HG03097 (cell line): ENCODE data around the gene CAMSAP1.
"Not testable (repeated sequence)": the region's sequence is repeated elsewhere in the genome, so short reads cannot be mapped to it uniquely, and the experiment has no call there.

Source experiments
- ATAC-seq: cut with Tn5 transposase; IDR thresholded peaks from one replicate; pipeline ENCODE4 v1.9.1; 2021; ENCODE audit not compliant: unreplicated experiment, low FRiP score

The CAMSAP1 gene, protein sequence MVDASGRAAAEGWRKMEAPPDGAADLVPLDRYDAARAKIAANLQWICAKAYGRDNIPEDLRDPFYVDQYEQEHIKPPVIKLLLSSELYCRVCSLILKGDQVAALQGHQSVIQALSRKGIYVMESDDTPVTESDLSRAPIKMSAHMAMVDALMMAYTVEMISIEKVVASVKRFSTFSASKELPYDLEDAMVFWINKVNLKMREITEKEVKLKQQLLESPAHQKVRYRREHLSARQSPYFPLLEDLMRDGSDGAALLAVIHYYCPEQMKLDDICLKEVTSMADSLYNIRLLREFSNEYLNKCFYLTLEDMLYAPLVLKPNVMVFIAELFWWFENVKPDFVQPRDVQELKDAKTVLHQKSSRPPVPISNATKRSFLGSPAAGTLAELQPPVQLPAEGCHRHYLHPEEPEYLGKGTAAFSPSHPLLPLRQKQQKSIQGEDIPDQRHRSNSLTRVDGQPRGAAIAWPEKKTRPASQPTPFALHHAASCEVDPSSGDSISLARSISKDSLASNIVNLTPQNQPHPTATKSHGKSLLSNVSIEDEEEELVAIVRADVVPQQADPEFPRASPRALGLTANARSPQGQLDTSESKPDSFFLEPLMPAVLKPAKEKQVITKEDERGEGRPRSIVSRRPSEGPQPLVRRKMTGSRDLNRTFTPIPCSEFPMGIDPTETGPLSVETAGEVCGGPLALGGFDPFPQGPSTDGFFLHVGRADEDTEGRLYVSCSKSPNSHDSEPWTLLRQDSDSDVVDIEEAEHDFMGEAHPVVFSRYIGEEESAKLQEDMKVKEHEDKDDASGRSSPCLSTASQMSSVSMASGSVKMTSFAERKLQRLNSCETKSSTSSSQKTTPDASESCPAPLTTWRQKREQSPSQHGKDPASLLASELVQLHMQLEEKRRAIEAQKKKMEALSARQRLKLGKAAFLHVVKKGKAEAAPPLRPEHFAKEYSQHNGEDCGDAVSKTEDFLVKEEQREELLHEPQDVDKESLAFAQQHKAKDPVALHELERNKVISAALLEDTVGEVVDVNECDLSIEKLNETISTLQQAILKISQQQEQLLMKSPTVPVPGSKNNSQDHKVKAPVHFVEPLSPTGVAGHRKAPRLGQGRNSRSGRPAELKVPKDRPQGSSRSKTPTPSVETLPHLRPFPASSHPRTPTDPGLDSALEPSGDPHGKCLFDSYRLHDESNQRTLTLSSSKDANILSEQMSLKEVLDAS (N-terminal part only)

GRCh38 chr9:135907431-135908092 lies at the start of gene CAMSAP1:
TSS of gene CAMSAP1 (minus strand) at chr9:135907546. CDS start at chr9:135907159, 387 bp downstream.
- peak; percentile 65 for ATAC-seq

DNA sequence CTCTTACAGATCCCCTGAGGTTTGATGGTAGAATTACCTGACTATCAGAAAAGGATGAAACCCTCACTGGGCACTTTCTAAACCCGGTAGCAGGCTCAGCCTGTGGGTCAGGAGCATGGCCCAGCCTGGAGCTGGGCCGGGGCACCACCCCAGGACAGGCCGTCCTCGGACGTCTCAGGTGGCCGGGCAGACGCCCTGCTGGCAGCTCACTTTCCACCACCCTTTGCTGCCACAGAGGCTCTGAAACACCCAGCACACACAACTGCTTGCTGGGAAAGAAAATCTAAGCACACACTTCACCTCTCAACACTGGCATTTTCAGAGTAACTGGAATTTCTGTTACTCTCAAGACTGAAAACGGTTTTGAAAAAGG lies 49.4 kb upstream of the CAMSAP1 start:
- no peak for ATAC-seq

- no peak for ATAC-seq
These were observed 48.8 kb upstream of the CAMSAP1 start for GRCh38 chr9:135955934-135956801.

- ATAC-seq = no peak
These were observed 45.4 kb upstream of the CAMSAP1 start for GRCh38 chr9:135952664-135953206.

- ATAC-seq = no peak
These were observed 44.7 kb upstream of the CAMSAP1 start for GRCh38 chr9:135951889-135952663.

DNA sequence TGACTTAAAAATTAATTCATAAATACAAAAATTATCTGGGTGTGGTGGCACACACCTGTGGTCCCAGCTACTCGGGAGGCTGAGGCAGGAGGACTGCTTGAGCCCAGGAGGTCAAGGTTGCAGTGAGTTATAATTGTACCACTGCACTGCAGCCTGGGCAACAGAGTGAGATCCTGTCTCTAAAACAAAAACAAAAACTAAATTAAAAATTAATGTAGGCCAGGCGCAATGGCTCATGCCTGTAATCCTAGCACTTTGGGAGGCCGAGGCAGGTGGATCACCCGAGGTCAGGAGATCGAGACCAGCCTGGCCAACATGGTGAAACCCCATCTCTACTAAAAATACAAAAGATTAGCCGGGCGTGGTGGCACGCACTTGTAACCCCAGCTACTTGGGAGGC lies 44.0 kb upstream of the CAMSAP1 start:
- not testable (repeated sequence) for ATAC-seq

DNA sequence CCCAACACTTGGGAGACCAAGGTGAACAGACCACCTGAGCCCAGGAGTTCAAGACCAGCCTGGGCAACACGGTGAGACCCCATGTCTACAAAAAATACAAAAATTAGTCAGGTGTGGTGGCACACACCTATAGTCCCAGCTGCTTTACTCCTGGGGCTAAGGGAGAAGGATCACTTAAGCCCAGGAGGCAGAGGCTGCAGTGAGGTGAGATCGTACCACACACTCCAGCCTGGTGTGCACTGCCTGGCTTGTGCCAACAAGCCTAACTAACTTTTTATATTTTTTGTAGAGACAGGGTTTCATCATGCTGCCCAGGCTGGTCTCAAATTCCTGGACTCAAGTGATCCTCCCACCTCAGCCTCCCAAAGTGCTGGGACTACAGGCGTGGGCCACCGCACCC lies 43.5 kb upstream of the CAMSAP1 start:
- ATAC-seq = not testable (repeated sequence)

- ATAC-seq = no peak
These were observed 42.9 kb upstream of the CAMSAP1 start for GRCh38 chr9:135950135-135950682.

DNA sequence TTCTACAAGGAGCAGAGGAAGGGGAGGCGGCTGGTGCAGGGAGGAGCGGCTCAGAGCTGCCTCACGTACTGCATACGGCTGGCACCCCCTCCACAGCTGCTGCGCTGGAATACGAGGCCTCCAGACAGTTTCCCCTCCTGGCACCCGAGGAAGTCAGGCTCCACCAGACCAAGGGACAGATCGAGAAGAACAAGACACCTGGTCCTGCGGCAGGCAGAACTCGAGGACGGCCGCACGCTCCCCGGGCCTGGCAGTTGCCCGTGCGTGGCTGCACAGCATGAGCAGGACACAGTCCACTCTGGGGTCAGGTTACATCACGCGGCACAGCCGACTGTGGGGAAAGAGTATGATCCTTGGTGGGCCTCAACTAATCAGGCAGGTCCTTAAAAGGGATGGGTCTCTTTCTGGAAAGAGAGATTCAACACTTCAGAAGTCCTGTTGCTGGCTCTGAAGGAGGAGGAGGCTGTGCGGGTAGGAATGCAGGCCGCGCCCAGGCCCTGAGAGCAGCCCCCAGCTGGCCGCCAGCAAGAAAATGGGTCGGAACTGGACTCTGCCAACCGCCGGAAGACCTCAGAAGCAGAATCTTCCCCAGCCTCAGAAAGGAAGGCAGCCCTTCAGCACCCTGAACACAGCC lies 42.3 kb upstream of the CAMSAP1 start:
- ATAC-seq = no peak

DNA sequence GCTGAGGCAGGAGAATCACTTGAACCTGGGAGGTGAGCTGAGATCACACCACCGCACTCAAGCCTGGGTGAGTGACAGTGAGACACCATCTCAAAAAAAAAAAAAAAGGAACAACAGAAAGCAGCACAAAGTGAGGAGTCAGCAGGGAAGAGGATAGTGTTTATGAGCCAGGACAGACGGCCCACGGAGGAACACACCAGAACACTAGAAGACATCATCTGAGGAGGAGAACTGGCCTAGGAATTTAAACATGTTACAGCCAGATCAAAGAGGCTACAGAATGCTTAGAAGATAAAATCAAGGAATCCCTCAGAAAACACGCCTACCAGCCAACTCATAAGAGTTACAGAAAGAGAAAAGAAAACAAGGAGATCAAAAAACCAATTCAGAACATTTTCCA lies 41.6 kb upstream of the CAMSAP1 start:
- ATAC-seq = no peak

DNA sequence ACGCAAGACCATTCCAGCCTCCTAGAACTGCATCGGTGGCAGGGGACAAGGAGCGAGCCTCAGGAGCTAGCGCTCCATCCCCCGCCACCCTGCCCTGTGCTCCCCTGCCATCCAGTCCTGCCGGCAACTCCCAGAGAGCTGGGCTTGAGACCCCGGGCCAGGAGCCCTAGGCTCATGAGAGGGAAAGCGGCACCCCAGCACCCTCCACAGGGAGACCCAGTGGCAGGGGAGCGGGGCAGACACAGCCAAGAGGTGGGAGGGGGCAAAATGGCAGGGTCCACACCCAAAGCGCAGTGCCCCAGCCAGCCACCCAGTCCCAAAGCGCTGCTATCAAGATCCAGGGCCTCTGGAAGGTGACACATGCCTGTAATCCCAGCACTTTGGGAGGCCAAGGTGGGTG lies 41.1 kb upstream of the CAMSAP1 start:
- no peak for ATAC-seq

DNA sequence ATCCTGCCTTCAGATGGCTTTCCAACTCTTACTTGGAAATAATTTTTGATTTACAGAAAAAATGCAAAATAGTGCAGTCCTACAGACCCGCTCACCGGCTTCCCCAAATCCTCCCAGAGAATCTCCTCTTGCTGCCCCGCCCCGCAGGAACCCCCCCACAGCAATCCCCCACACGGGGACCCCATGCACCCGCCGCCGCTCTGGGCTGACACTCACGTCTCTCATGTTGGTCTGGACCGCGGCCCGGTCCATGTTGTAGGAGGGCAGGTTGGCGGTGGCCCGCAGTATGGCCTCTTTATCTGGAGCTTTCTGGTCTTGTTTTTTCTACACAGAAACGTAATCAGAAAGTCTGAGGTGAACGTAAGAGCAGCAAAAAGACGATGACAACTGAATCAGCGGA lies 40.2 kb upstream of the CAMSAP1 start:
- no peak for ATAC-seq

DNA sequence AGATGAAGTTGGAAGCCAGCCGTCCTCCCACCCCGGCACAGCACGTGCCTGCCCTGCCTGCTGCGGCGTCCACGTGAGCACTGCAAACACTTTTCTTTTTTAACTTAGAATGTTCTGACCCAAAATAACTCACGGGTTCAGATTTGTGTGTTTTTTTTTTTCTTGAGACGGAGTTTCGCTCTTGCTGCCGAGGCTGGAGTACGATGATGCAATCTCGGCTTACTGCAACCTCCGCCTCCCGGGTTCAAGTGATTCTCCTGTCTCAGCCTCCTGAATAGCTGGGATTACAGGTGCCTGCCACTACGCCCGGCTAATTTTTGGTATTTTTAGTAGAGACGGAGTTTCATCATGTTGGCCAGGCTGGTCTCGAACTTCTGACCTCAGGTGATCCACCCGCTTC lies 39.8 kb upstream of the CAMSAP1 start:
- not testable (repeated sequence) for ATAC-seq

DNA sequence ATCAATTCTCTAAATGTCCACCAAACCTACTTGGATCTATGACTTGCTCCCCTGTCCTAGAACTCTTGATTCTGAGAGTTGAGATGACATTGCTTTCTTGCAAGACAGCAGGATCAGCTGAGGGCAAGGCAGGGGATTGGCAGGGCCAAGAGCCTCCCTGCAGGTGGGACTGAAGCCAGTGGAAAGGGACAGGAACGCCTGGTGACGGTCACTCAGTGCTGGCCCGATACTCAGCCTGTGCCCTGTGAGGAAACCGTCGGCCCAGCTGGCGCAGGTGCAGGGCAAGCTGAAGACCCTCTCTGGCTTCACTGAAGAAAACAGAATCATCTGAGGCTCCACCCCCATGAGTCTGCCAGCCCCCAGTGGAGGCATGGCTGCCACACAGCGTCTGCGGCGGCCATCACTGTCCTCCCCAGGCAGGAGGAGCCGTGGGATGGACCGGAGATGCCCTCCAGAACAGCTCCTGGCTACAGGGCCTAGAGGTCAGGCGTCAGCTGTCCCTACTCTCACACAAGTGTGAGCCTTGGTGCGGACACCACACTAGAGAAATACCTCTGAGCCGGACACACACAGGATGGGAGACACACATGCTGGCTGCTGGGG lies 39.1 kb upstream of the CAMSAP1 start:
- ATAC-seq = no peak

GRCh38 chr9:135945969-135946368 lies 38.6 kb upstream of the CAMSAP1 start:
- no peak for ATAC-seq

- ATAC-seq = no peak
These were observed 37.3 kb upstream of the CAMSAP1 start for GRCh38 chr9:135944444-135945252.
